HEK293 (cell line): ENCODE data around the gene USP46.

Experiments used
- CTCF ChIA-PET: fragments of 350-600 bp; formaldehyde crosslinking; extraction: SDS; loops from one replicate; lab custom pipeline; 2021; ENCODE audit warnings: antibody characterized with exemption; lab: Yijun Ruan, JAX
- POLR2A ChIA-PET: fragments of 300-600 bp; formaldehyde crosslinking; extraction: SDS; loops from one replicate; lab custom pipeline; 2020; ENCODE audit warnings: antibody characterized with exemption, inconsistent platforms; lab: Yijun Ruan, JAX
- H3K27ac ChIP-seq: fragments of 200-500 bp; sonication (Bioruptor generic); 2 replicates; pipeline ENCODE4 v1.5.1; 2014; ENCODE audit warnings: low read depth, low read length, control low read depth, inconsistent platforms; ENCODE audit errors: extremely low read depth
- H3K36me3 ChIP-seq, 2 experiments: fragments of 200-500 bp in 1 of 2; sonication (Bioruptor generic) in 1 of 2; 1 replicate in 1 of 2; 2 replicates in 1 of 2; pipeline ENCODE4 v1.5.1; 2014 to 2017; ENCODE audit warnings: inconsistent platforms in 2 of 2, low read length in 2 of 2; ENCODE audit not compliant: control insufficient read depth in 2 of 2, insufficient read depth in 1 of 2
- H3K4me1 ChIP-seq: fragments of 200-500 bp; sonication (Bioruptor generic); 2 replicates; pipeline ENCODE4 v1.5.1; 2014; ENCODE audit warnings: mild to moderate bottlenecking, low read length, inconsistent platforms; ENCODE audit not compliant: control insufficient read depth, insufficient read depth
- H3K4me3 ChIP-seq: 2 replicates; pipeline ENCODE4 v1.5.1; 2011; ENCODE audit warnings: low read depth, mild to moderate bottlenecking, control low read depth, low read length, moderate library complexity
- H3K9me3 ChIP-seq: fragments of 200-500 bp; sonication (Bioruptor generic); 2 replicates; pipeline ENCODE4 v1.5.1; 2014; ENCODE audit warnings: low read depth, low read length, inconsistent platforms; ENCODE audit not compliant: control insufficient read depth, insufficient read depth
- AEBP2 ChIP-seq: fragments of 450-650 bp; formaldehyde crosslinking; IDR thresholded peaks from 2 replicates; pipeline ENCODE4 v1.5.1; 2016; ENCODE audit warnings: missing biosample characterization, missing genetic modification characterization, borderline replicate concordance
- CTCF ChIP-seq: fragments of 450-650 bp; formaldehyde crosslinking; IDR thresholded peaks from 2 replicates; pipeline ENCODE4 v1.5.1; 2016; ENCODE audit warnings: missing biosample characterization, missing genetic modification characterization
- GLI4 ChIP-seq: fragments of 450-650 bp; formaldehyde crosslinking; IDR thresholded peaks from 2 replicates; pipeline ENCODE4 v1.5.1; 2016; ENCODE audit warnings: missing biosample characterization, missing genetic modification characterization
- HOXD13 ChIP-seq: sonication (generic); formaldehyde crosslinking; IDR thresholded peaks from 2 replicates; pipeline ENCODE4 v1.8.0; 2022; ENCODE audit warnings: missing genetic modification reagents, borderline replicate concordance
- PRDM4 ChIP-seq: fragments of 450-650 bp; formaldehyde crosslinking; IDR thresholded peaks from 2 replicates; pipeline ENCODE4 v1.5.1; 2017; ENCODE audit warnings: missing biosample characterization, missing genetic modification characterization
- SETDB1 ChIP-seq: IDR thresholded peaks from one replicate; pipeline ENCODE4 v1.6.1; 2017; ENCODE audit warnings: mild to moderate bottlenecking, low read length, moderate library complexity, mixed read lengths; ENCODE audit not compliant: insufficient read length
- SP2 ChIP-seq: fragments of 450-650 bp; formaldehyde crosslinking; IDR thresholded peaks from 2 replicates; pipeline ENCODE4 v1.5.1; 2016; ENCODE audit warnings: missing biosample characterization, missing genetic modification characterization
- SP3 ChIP-seq: fragments of 450-650 bp; formaldehyde crosslinking; IDR thresholded peaks from 2 replicates; pipeline ENCODE4 v1.5.1; 2016; ENCODE audit warnings: missing biosample characterization, missing genetic modification characterization
- SP7 ChIP-seq: fragments of 450-650 bp; formaldehyde crosslinking; IDR thresholded peaks from 2 replicates; pipeline ENCODE4 v1.5.1; 2016; ENCODE audit warnings: missing biosample characterization, missing genetic modification characterization
- ZBTB44 ChIP-seq: fragments of 450-650 bp; IDR thresholded peaks from 2 replicates; pipeline ENCODE4 v1.5.1; 2018; ENCODE audit warnings: missing biosample characterization, mild to moderate bottlenecking, missing genetic modification characterization
- ZNF132 ChIP-seq: fragments of 450-650 bp; formaldehyde crosslinking; IDR thresholded peaks from 2 replicates; pipeline ENCODE4 v1.5.1; 2017; ENCODE audit warnings: missing biosample characterization, missing genetic modification characterization, borderline replicate concordance
- ZNF19 ChIP-seq: fragments of 450-650 bp; formaldehyde crosslinking; IDR thresholded peaks from 2 replicates; pipeline ENCODE4; 2016; ENCODE audit warnings: missing biosample characterization, missing genetic modification characterization, low read depth
- ZNF214 ChIP-seq: fragments of 450-650 bp; formaldehyde crosslinking; IDR thresholded peaks from 2 replicates; pipeline ENCODE4 v1.5.1; 2017; ENCODE audit warnings: missing biosample characterization, mild to moderate bottlenecking, missing genetic modification characterization, borderline replicate concordance
- ZNF280D ChIP-seq: fragments of 450-650 bp; formaldehyde crosslinking; IDR thresholded peaks from 2 replicates; pipeline ENCODE4 v1.5.1; 2016; ENCODE audit warnings: missing biosample characterization, missing genetic modification characterization
- ZNF350 ChIP-seq: fragments of 450-650 bp; formaldehyde crosslinking; IDR thresholded peaks from 2 replicates; pipeline ENCODE4 v1.5.0; 2017; ENCODE audit warnings: missing biosample characterization, mild to moderate bottlenecking, missing genetic modification characterization
- ZNF354C ChIP-seq: fragments of 450-650 bp; formaldehyde crosslinking; IDR thresholded peaks from 2 replicates; pipeline ENCODE4 v1.5.1; 2016; ENCODE audit warnings: missing biosample characterization, missing genetic modification characterization, low read depth, borderline replicate concordance
- ZNF677 ChIP-seq: fragments of 450-650 bp; IDR thresholded peaks from 2 replicates; pipeline ENCODE4 v1.5.0; 2018; ENCODE audit warnings: missing biosample characterization, mild to moderate bottlenecking, missing genetic modification characterization, moderate library complexity
- ZNF777 ChIP-seq: fragments of 450-650 bp; formaldehyde crosslinking; IDR thresholded peaks from 2 replicates; pipeline ENCODE4 v1.5.1; 2017; ENCODE audit warnings: missing biosample characterization, missing genetic modification characterization, borderline replicate concordance
- ZNF791 ChIP-seq: fragments of 450-650 bp; formaldehyde crosslinking; IDR thresholded peaks from 2 replicates; pipeline ENCODE4 v1.5.1; 2016; ENCODE audit warnings: missing biosample characterization, missing genetic modification characterization
- ZNF792 ChIP-seq: fragments of 450-650 bp; formaldehyde crosslinking; IDR thresholded peaks from 2 replicates; pipeline ENCODE4 v1.5.1; 2016; ENCODE audit warnings: missing biosample characterization, missing genetic modification characterization
- ZSCAN16 ChIP-seq: fragments of 450-650 bp; formaldehyde crosslinking; IDR thresholded peaks from 2 replicates; pipeline ENCODE4 v1.5.1; 2016; ENCODE audit warnings: missing biosample characterization, missing genetic modification characterization
- ZSCAN23 ChIP-seq: fragments of 450-650 bp; formaldehyde crosslinking; IDR thresholded peaks from 2 replicates; pipeline ENCODE4 v1.5.1; 2016; ENCODE audit warnings: missing biosample characterization, missing genetic modification characterization

The USP46 gene

GRCh38 chr4:52600275-52600674 is 58.8 kb downstream of the USP46 start:
- peaks cover 0 to 64% of the 10 kb centered on the region in 2 experiments; a peak in 1 of 3 replicates for H3K36me3 ChIP-seq
- TF ChIP-seq ZNF350 (tag by site-specific recombination), result no peak
- TF ChIP-seq ZNF214 (tag by site-specific recombination), result no peak
- no peak for TF ChIP-seq ZNF132 (tag by site-specific recombination)
- TF ChIP-seq SETDB1, result no peak
- TF ChIP-seq AEBP2 (tag by site-specific recombination), result no peak
- TF ChIP-seq CTCF (tag by site-specific recombination), result no peak
- TF ChIP-seq HOXD13 (CRISPR knock-in tag), result no peak
- TF ChIP-seq ZNF777, result no peak
- TF ChIP-seq ZNF677, result no peak
- no peak for TF ChIP-seq SP2
- TF ChIP-seq ZNF19, result no peak
- TF ChIP-seq SP7, result no peak
- TF ChIP-seq, all 188 proteins: peak for 0
- Histone ChIP-seq H3K4me1 (no peaks in the 10 kb centered on the region), H3K27ac (no peak overlapping the region), H3K4me3 (no peak overlapping the region), H3K9me3 (no peaks in the 10 kb centered on the region)
- ChIA-PET CTCF (no interaction called here), POLR2A (no interaction called here)

- TF ChIP-seq SP3 (tag by site-specific recombination) (no peak), ZNF354C (tag by site-specific recombination) (no peak), ZSCAN16 (tag by site-specific recombination) (no peak), GLI4 (tag by site-specific recombination) (no peak), ZNF280D (tag by site-specific recombination) (no peak), ZSCAN23 (tag by site-specific recombination) (no peak), ZNF791 (tag by site-specific recombination) (no peak), PRDM4 (no peak), ZBTB44 (tag by site-specific recombination) (no peak), ZNF792 (tag by site-specific recombination) (no peak)
- Histone ChIP-seq H3K4me3 (no peak overlapping the region), H3K36me3 (peaks cover 0 to 51% of the 10 kb centered on the region in 2 experiments; a peak in 1 of 3 replicates), H3K27ac (no peak overlapping the region), H3K9me3 (no peaks in the 10 kb centered on the region), H3K4me1 (no peaks in the 10 kb centered on the region)
- POLR2A ChIA-PET, result no interaction called here
- CTCF ChIA-PET, result no interaction called here
Measured at GRCh38 chr4:52595001-52595400, 64.1 kb downstream of the USP46 start.
